HG03575 (cell line): ENCODE results near the gene DLG2.

ENCODE experiments used
- ATAC-seq: cut with Tn5 transposase; IDR thresholded peaks from one replicate; pipeline ENCODE4 v1.9.1; 2021; ENCODE audit not compliant: unreplicated experiment, insufficient number of reproducible peaks, low FRiP score; ENCODE audit errors: extremely low read depth

The DLG2 gene

GRCh38 chr11:84543367-84544159 lies 1083.6 kb downstream of the DLG2 start:
- ATAC-seq = no peak

- ATAC-seq = no peak
Measured at GRCh38 chr11:84541731-84542340, 1085.3 kb downstream of the DLG2 start.

GRCh38 chr11:84536456-84536855 lies 1090.7 kb downstream of the DLG2 start:
- ATAC-seq = no peak

GRCh38 chr11:84532364-84532763 lies 1094.8 kb downstream of the DLG2 start:
- ATAC-seq = no peak

- ATAC-seq = no peak
Measured at GRCh38 chr11:84526250-84526649, 1100.9 kb downstream of the DLG2 start.

GRCh38 chr11:84524422-84525051 lies 1102.6 kb downstream of the DLG2 start:
- ATAC-seq = no peak

- no peak for ATAC-seq
Measured at GRCh38 chr11:84522331-84522730, 1104.8 kb downstream of the DLG2 start.

- no peak for ATAC-seq
Measured at GRCh38 chr11:84518631-84519183, 1108.4 kb downstream of the DLG2 start.

- no peak for ATAC-seq
Measured at GRCh38 chr11:84514436-84514835, 1112.7 kb downstream of the DLG2 start.

- no peak for ATAC-seq
Measured at GRCh38 chr11:84503503-84503902, 1123.6 kb downstream of the DLG2 start.

GRCh38 chr11:84501750-84502149 lies 1125.4 kb downstream of the DLG2 start:
- no peak for ATAC-seq

GRCh38 chr11:84497981-84498411 lies 1129.1 kb downstream of the DLG2 start:
- no peak for ATAC-seq

GRCh38 chr11:84497181-84497580 lies 1130.0 kb downstream of the DLG2 start:
- ATAC-seq = no peak

- ATAC-seq = no peak
Measured at GRCh38 chr11:84496122-84496521, 1131.0 kb downstream of the DLG2 start.

- no peak for ATAC-seq
Measured at GRCh38 chr11:84480131-84480530, 1147.0 kb downstream of the DLG2 start.

GRCh38 chr11:84476581-84476980 lies 1150.6 kb downstream of the DLG2 start:
- no peak for ATAC-seq

GRCh38 chr11:84471501-84471900 lies 1155.6 kb downstream of the DLG2 start:
- ATAC-seq = no peak

GRCh38 chr11:84468235-84468634 lies 1158.9 kb downstream of the DLG2 start:
- ATAC-seq = no peak

- ATAC-seq = no peak
Measured at GRCh38 chr11:84465040-84465439, 1162.1 kb downstream of the DLG2 start.

- no peak for ATAC-seq
Measured at GRCh38 chr11:84455691-84456090, 1171.5 kb downstream of the DLG2 start.
